ENCODE measurements around the gene GPR137.
"Not testable (repeated sequence)": the region's sequence is repeated elsewhere in the genome, so short reads cannot be mapped to it uniquely, and the experiment has no call there.

GPR137 gene

GRCh38 chr11:64318766-64319761, 33.4 kb downstream of the GPR137 start:
- DNase-seq (ENCODE audit: low read depth in 2 of 2) = no peak

GRCh38 chr11:64320556-64320955, 34.9 kb downstream of the GPR137 start:
- DNase-seq (ENCODE audit: low read depth in 2 of 2) = no peak

DNA sequence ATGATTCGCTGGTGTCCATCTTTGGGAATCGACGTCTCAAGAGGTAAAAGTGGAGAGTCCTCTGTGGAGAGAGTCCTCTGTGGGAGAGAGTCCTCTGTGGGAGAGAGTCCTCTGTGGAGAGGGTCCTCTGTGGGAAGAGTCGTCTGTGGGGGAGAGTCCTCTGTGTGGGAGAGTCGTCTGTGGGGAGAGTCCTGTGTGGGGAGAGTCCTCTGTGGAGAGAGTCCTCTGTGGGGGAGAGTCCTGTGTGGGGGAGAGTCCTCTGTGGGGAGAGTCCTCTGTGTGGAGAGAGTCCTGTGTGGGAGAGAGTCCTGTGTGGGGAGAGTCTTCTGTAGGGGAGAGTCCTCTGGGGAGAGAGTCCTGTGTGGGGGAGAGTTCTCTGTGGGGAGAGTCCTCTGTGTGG, 35.4 kb downstream of the GPR137 start:
- no peak for DNase-seq (ENCODE audit: low read depth in 2 of 2)

- no peak for DNase-seq (ENCODE audit: low read depth in 2 of 2)
Observed at GRCh38 chr11:64321533-64321932, 35.9 kb downstream of the GPR137 start.

GRCh38 chr11:64322925-64323260, 37.2 kb downstream of the GPR137 start:
- DNase-seq (ENCODE audit: low read depth in 2 of 2) = no peak

DNA sequence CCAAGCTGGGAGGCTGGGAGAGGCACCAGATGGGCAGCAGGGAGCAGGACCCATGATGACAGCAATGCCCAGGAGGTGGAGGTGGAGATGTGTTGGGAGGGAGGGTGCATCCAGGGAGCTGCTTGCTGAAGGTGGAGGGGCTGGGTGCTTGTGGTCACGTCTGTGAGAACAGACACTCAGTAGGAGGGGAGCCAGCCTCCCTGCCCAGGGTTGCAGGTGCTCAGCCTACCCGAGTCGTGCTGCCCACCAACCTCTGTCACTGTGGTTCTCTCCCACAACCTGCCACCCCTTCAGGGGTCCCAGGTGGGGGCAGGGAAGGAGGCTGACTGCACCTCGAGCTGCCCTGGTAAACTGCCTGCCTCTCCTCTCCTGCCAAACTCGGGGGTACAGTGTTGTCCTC, 37.7 kb downstream of the GPR137 start:
- no peak for DNase-seq (ENCODE audit: low read depth in 2 of 2)

DNA sequence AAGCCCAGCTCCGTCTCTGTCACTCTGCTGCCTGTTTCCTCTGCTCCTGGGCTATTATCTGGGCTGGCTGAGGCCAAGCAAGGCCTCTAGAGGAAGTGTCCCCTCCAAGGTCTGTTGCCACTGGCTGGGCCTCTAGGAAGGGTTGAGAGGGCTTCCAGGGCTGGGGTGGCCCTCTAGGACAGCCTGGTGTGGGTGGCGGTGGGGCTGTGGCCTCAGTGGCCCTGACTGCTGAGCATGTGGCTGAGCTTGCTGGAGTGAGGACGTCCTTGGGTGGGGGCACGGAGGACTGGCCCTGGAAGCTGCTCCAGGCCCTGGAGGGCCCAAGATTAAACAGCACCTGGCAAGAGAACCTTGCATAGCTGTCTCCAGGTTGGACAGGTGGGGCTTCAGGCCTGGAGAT, 38.3 kb downstream of the GPR137 start:
- not testable (repeated sequence) for DNase-seq (ENCODE audit: low read depth in 2 of 2)

- DNase-seq (ENCODE audit: low read depth in 2 of 2) = no peak
Observed at GRCh38 chr11:64324692-64325469, 39.2 kb downstream of the GPR137 start.

DNA sequence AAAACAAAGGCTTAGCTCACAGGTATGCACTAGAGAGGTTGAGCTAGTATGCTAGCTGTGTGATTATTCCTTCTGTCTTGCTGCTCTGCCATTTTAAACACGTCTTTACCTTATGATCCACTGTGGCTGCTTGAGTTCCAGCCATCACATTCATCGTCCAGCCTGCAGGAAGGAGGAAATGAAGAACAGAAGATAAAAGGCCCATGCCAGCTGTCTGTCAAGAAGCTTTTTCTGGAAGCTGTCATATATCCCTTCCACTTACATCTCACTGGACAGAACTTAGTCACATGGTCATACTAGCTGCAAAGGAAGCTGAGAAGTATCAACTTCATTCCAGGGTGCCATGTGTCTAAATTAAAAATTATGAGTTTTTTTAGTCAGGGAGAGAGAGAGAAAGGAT, 41.7 kb downstream of the GPR137 start:
- DNase-seq (ENCODE audit: low read depth in 2 of 2) = no peak

DNA sequence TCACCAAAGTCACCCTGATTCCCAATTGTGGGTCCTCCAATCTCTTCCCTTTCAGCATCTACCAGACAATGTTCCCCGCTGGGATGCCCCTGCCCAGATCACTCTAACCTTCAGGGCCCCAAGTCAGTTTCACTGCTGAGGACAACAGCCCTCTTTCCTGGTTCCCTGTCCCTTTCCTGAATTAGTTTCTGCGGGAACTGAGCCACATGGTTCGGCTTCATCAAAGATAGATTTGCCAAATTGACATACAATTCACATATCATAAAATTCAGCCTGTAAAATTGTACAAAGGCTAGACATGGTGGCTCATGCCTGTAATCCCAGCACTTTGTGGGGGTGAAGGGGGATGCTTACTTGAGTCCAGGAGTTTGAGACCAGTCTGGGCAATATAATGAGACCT, 42.3 kb downstream of the GPR137 start:
- no peak for DNase-seq (ENCODE audit: low read depth in 2 of 2)

GRCh38 chr11:64330888-64331287, 45.2 kb downstream of the GPR137 start:
- DNase-seq (ENCODE audit: low read depth in 2 of 2) = no peak

- peak; percentile 47 to 51 for DNase-seq (ENCODE audit: low read depth in 2 of 2)
Observed at GRCh38 chr11:64331569-64332371, 46.1 kb downstream of the GPR137 start.

DNA sequence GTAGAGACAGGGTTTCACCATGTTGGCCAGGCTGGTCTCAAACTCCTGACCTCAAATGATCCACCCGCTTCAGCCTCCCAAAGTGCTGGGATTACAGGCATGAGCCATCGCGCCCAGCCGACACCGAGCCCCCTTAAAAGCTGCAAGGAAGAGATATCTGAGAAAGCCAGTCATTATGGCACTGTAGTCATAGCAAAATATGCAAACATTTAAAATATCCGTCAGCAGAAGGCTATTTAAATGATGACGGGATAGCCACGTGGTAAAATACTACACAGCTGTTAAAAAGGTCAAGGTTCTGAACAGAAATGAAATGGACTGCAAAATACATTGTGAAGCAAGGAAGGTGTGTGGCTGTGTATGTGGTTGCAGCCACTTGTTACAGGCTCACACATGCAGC, 47.9 kb downstream of the GPR137 start:
- DNase-seq (ENCODE audit: low read depth in 2 of 2) = no peak

DNA sequence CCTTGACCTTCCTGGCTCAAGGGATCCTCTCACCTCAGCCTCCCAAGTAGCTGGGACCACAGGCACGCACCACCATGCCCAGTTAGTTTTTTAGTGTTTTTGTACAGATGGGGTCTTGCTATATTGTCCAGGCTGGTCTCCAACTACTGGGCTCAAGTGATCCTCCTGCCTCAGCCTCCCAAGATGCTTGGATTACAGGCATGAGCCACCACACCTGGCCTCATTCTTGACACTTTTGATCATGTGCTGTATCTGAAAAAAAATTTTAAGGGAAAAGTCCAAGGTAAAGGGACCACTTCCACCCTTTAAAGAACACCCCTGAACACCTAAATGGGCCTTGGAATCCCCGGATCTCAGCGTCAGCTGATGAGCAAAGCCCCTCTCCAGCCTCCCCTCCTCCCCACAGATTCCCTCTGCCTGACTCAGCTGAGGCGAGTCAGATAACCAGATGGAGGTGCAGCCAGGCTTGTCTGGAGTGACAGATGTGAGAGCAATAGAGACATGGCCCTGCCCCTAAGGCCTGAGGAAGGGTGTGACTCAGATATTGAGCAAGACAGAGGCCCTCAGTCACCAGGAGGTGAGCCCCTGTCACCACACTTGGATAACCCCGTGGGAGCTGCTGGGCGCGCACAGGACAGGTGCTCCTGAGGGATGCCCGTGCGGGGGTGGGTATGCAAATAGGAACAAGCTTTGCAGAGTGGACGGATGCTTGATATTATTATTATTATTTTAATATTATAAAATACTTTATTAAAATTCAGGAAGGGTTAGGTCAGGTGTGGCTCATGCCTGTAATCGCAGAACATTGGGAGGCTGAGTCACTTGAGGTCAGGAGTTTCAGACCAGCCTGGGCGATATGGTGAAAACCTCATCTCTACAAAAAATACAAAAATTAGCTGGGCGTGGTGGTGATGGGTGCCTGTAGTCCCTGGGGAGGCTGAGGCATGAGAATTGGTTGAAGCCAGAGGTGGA, 49.4 kb downstream of the GPR137 start:
- DNase-seq (ENCODE audit: low read depth in 2 of 2) = no peak

DNA sequence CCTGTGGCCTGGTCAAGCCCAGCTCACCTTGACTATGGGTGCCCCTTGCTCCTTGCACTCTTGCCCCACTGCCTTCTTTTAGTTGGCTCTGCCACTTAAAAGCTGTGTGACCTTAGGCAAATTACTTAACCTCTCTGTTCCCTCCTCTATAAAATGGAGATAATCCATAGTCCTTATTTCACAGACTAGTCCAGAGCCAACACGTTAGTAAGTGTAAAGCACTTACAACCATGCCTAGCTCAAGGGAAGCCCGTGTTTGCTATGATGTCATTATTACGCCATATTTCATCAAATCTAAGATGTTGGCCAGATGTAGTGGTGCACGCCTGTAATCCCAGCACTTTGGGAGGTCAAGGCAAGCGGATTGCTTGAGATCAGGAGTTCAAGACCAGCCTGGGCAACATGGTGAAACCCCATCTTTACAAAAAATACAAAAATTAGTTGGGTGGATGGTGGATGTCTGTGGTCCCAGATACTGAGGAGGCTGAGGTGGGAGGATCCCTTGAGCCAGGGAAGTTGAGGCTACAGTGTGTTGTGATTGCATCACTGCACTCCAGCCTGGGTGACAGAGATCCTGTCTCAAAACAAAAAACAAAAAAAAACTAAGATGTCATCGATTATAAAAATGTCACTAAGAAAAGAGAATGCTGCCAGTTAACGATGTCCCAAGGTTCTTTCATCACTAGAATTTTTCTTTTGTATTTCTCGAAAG, 52.0 kb downstream of the GPR137 start:
- no peak for DNase-seq (ENCODE audit: low read depth in 2 of 2)

DNA sequence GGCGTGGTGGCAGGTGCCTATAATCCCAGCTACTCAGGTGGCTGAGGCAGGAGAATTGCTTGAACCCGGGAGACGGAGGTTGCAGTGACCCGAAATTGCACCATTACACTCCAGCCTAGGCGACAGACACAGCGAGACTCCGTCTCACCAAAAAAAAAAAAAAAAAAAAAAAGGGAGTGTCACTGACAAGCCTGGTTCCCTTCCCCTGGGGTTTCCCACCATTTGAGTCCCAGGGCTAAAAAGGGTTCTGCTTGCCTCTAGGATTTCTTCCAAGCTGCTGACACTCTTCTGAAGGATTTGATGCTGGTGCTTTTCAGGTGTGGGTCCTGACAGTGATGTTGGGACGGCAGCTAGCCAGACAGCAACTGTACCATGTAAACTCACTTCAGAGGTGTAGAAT, 53.1 kb downstream of the GPR137 start:
- DNase-seq (ENCODE audit: low read depth in 2 of 2) = no peak
